IPS-NIHi11 (cell line): ENCODE measurements around the gene LRR1.
"Not testable (repeated sequence)": the region's sequence is repeated elsewhere in the genome, so short reads cannot be mapped to it uniquely, and the experiment has no call there.

ENCODE experiments used
- DNase-seq: peaks from one replicate; pipeline ENCODE4 v3.0.0; 2012; ENCODE audit warnings: mixed read lengths, low spot score

LRR1 gene

DNA sequence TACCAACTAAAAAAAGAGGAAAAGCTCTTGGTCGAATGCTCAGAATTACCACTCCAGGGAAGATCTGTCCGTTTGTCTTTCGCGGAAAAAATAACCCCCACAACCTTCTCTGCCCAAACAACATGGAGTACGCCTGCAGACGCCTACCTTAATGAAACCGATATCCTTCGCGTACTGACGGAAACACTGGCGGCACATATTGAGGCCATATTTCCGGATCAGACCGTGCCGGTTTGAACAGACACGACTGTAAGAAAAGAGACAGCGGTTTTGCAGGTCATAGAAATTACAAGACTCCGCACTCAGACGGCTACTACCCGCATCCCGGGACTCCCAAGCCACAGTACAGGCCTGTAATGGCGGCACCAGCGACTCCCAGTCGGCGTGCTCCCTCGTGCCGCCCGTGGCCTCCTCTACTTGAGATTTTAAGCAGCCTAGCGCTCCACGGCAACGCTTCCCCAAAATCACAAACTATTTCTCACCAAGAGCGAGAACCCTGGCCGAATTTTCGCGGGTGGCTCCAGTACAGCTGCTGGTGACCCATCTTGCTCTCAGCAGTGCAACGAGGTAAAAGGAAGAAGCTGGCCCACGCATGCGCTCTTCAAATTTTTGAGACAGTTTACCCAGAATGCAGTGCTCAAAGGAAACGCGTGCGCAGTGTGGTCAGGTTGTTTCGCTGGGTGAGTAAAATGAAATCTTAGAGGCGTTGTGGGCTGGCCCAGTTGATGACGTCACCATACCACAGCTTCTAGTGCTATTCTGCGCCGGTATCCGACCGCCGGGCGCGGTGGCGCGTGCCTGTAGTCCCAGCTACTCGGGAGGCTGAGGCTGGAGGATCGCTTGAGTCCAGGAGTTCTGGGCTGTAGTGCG, 12.7 kb upstream of the LRR1 start, which contains the start of gene RPS29:
RPS29 (minus strand) TSS at position 578 of the 870 bp plus-strand sequence; CDS start at position 544, 34 bp downstream.
- DNase-seq: peak; percentile 92

GRCh38 chr14:49586673-49587460, 11.9 kb upstream of the LRR1 start:
- peak; percentile 26 for DNase-seq

DNA sequence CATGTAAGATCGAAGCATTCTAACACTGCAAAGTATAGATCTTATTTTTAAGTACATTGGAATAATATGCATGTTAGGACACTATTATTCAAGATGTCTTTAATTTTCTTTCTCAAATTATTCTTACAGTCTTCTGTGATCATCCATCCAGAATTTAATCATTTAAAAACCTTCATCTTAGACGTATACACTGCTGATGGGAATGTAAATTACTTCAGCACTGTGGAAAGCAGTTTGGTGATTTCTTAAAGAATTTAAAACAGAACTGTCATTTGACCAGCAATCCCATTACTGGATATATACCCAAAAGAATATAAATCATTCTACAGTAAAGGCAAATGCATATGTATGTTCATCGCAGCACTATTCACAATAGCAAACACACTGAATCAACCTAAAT, 9.4 kb upstream of the LRR1 start:
- no peak for DNase-seq

DNA sequence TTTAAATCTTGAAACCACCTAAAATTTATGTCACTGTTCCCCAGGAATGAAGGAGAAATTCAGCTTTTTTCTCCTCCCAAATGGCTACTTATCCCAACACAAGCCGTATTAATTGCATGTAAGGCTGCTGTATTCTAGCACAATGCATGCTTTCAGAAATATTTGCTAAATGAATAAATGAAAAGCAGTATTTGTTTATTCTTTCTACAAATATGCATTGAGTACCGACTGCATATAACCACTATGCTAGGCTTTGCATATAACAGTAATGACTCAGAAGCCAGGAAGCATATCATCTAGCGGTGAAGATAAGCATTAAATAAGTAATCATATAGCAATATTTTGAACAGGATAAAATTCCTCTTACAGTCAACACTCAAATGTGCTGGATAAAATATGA, 5.7 kb upstream of the LRR1 start:
- DNase-seq: no peak

GRCh38 chr14:49594347-49595091, 4.2 kb upstream of the LRR1 start:
- no peak for DNase-seq

DNA sequence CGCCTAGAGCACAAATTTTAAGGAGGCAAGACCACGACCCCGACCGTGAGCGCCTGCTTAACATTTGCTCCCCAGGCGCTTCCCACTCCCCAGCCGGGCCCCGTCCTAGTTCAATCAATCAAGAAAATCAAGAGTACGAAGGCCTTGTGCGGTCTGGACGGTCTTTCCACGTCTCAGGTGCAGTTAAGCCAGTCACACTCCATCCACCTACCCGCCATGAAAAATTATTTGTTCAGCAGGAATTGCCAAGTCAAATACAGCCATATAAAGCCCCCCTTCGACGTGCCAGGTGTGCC, 603 bp upstream of the LRR1 start:
- peak; percentile 31 for DNase-seq

- no peak for DNase-seq
Observed at GRCh38 chr14:49607583-49607982, 8.8 kb downstream of the LRR1 start.

DNA sequence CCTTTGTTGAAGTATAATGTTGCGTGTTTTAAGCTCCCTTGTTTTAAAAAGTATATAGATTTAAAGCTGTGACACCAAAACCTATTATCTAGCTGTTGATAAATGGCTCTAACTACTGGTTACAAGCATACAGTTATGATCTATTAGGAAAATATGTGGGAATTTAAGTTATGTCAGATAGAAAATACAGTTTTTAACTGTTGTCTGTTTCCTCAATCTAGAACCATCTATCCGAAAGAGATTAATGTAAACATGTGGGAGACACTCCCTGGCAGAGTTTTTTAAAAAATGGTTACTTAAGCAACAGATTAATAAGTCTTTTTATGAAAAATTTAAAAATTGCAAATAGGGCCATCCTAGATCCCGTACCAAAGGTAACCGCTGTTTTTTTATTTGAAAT, 13.5 kb downstream of the LRR1 start:
- no peak for DNase-seq

DNA sequence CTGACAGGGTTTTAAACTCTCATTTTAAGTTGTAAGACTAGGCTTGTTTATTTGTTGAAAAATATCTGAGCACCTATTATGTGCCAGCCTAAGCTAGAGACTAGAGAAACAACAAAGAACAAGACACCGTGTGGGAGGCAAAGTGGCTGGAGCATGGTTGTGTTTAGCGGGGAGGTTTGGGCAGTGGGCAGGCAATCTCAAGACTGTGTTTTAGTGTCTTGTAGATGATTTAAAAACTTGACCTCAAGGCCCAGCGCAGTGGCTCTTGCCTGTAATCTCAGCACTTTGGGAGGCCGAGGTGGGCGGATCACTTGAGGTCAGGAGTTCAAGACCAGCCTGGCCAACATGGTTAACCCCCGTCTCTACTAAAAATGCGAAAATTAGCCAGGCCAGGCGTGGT, 13.9 kb downstream of the LRR1 start:
- DNase-seq: no peak

DNA sequence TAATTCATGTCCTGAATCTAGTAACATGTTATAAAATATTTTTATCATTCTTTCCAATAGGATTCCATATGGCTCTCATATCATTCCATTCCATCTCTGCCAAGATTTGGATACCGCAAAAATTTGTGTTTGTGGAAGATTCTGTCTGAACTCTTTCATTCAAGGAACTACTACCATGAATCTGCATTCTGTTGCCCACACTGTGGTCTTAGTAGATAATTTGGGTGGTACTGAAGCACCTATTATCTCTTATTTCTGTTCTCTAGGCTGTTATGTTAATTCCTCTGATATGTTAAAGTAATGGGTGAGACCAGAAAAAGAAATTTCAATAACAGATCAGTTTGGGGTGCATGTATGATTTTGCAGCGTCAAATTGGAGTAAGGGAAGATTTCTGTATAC, 15.5 kb downstream of the LRR1 start:
- no peak for DNase-seq

- no peak for DNase-seq
Observed at GRCh38 chr14:49615776-49616175, 17.0 kb downstream of the LRR1 start.

GRCh38 chr14:49617852-49618519, 19.2 kb downstream of the LRR1 start:
- DNase-seq: no peak

DNA sequence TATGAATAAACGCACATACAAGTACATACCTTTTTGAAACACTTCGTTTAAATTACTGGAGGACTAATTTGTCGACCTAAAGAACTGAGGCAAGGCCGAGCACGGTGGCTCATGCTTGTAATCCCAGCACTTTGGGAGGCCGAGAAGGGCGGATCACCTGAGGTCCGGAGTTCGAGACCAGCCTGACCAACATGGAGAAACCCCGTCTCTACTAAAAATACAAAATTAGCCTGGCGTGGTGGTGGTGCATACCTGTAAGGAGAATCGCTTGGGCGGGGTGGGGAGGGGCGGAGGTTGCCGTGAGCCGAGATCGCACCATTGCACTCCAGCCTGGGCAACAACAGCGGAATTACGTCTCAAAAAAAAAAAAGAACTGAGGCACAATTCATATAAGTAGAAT, 20.5 kb downstream of the LRR1 start:
- not testable (repeated sequence) for DNase-seq

DNA sequence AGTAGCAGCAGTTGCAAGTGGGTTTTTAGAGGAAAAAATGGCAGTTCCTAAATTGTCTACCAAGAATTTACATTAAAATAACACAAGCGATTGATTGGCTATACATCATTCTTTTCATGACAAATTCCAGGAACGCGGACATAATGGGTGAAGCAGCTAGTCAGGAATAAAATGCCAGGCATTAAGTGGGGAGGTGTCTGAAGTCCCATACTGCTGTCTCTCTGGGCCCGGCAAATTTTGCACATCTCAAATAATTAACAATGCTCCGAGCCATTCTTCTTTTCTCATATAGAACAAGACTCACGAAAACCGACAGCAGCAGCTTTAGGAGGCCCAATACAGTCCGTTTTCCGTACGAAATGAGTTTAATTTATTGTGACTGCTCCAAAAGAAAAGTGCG, 21.0 kb downstream of the LRR1 start:
- DNase-seq: no peak

DNA sequence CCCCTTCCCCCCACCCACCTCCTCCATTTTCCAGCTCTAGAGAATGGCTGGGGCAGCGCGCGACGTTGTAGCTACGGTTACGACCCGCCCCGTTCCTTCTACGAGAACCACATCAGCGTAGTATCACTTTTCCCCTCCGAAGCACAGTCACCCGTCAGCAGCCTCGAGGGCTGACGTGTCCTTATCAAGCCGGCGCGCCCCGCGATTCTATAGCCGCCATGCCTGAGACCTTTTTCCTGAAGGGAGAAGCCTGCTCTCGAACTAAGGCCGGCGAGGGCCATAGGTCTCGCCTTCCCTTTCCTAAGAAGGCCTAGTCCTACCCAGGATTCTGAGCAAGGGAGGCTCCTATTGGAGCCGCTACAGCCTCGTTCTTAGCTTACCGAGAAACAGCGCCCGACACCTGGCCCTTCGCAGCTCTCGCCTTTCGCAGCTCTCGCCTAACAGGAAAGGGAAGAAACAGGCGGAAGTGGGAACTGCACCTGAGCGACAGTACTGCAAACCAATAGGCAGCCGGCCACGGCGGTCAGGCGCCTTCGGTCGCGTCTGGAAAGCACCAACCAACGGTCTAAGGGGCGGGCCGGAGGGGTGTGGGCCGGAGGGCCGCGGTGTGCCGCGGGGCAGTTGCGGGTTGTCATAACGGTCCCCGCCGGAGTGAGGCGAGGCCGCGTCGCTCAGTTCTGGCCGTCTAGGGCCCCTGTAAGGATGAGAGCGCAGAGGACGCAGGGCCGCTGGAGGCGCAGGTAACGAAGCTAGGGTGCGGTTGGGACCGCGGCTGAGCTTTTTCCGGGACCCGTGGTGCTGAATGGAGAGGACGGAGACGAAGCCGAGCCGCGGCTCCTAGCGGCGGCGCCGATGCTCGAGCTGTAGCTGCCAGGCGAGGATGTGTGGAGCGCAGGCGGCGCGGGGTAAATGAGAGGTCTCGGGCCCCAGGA, 21.7 kb downstream of the LRR1 start, which contains the start of the genes MGAT2 and RPL36AL:
MGAT2 (plus strand) TSS at position 618 of the 932 bp plus-strand sequence. CDS start 470 bp downstream, outside the sequence.
RPL36AL (minus strand) TSS at position 445 of the 932 bp plus-strand sequence. CDS start 1,522 bp downstream, outside the sequence.
- DNase-seq: peak; percentile 98

- no peak for DNase-seq
Observed at GRCh38 chr14:49621114-49621881, 22.6 kb downstream of the LRR1 start.

- DNase-seq: no peak
Observed at GRCh38 chr14:49622022-49622607, 23.4 kb downstream of the LRR1 start.

- DNase-seq: no peak
Observed at GRCh38 chr14:49623387-49623786, 24.6 kb downstream of the LRR1 start.
